ENCODE results near the gene RAB11FIP4.

- no peak for TF ChIP-seq CTCF (IDR thresholded peaks at IDR 0.05)
- TF ChIP-seq POLR2A (IDR thresholded peaks at IDR 0.05): no peak
- TF ChIP-seq EP300 (IDR thresholded peaks at IDR 0.05): no peak
- no peak for TF ChIP-seq POLR2AphosphoS5 (IDR thresholded peaks at IDR 0.05)
These were observed 195.5 kb downstream of the RAB11FIP4 start for GRCh38 chr17:31586946-31587345.

Data from gastroesophageal sphincter (tissue), 3 donors.